Upper lobe of left lung (tissue), 4 donors: ENCODE data around the gene KLRC1.

Source experiments
- POLR2A ChIP-seq, 4 donors: fragments of 450-650 bp; IDR thresholded peaks; one replicate each; pipeline ENCODE4 v1.5.1; 2016 to 2017; ENCODE audit warnings: antibody characterized with exemption in 4 of 4, mild to moderate bottlenecking in 2 of 4
- POLR2AphosphoS5 ChIP-seq, 2 donors: sonication (generic); formaldehyde crosslinking; IDR thresholded peaks; one replicate each; pipeline ENCODE4 v1.5.1; 2017; ENCODE audit warnings: antibody characterized with exemption in 2 of 2
- TF ChIP-seq, protein P1 (sequence below), 6 experiments: fragments of 450-650 bp in 4 of 6; fragments of 200-600 bp in 2 of 6; sonication (generic) in 2 of 6; IDR thresholded peaks; one replicate each; pipeline ENCODE4 v1.5.1; 2016 to 2019; ENCODE audit warnings: antibody characterized with exemption in 6 of 6

DNA sequence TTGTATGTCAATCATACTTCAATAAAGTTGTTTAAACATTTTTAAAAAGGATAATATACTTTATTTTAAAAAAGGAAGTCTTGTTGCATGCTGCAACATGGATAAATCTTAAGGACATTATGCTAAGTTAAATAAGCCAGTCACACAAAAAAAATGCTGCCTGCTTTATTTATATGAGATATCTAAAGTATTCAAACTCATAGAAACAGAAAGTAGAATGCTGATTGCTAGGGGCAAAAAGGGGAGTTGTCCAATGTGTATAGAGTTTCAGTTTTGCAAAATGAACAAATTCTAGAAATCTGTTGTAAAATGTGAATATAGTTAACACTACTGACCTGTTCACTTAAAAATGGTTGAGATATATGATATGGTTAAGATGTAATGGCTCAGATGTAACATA is 52.3 kb downstream of the KLRC1 start:
- TF ChIP-seq, protein P1, sequence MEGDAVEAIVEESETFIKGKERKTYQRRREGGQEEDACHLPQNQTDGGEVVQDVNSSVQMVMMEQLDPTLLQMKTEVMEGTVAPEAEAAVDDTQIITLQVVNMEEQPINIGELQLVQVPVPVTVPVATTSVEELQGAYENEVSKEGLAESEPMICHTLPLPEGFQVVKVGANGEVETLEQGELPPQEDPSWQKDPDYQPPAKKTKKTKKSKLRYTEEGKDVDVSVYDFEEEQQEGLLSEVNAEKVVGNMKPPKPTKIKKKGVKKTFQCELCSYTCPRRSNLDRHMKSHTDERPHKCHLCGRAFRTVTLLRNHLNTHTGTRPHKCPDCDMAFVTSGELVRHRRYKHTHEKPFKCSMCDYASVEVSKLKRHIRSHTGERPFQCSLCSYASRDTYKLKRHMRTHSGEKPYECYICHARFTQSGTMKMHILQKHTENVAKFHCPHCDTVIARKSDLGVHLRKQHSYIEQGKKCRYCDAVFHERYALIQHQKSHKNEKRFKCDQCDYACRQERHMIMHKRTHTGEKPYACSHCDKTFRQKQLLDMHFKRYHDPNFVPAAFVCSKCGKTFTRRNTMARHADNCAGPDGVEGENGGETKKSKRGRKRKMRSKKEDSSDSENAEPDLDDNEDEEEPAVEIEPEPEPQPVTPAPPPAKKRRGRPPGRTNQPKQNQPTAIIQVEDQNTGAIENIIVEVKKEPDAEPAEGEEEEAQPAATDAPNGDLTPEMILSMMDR (IDR thresholded peaks at IDR 0.05): no peak
- TF ChIP-seq POLR2A (IDR thresholded peaks at IDR 0.05) (no peak), POLR2AphosphoS5 (IDR thresholded peaks at IDR 0.05) (no peak)
